Activated T-helper 17 cell treated with anti-CD3 and anti-CD28 coated beads, Interleukin-2, amount 50 U/mL, for 72 hours (primary cell): ENCODE data around the gene DUOX2. TPM values are rescaled to one million over a fixed set of nuclear protein-coding genes. Genes with fewer than 3 reads are reported as not detected.
A peak's percentile ranks its signal among the peaks of the same experiment; 100 is the strongest.

Source experiments
- ATAC-seq: fragments of 150-1000 bp; cut with Tn5 transposase; replicated peaks from 2 replicates; pipeline ENCODE4 v1.10.0; 2021; ENCODE audit warnings: mild to moderate bottlenecking, moderate library complexity
- H3K27ac Mint-ChIP-seq: one replicate; pipeline ENCODE4 v1.8.0; 2022; ENCODE audit warnings: mixed read lengths
- H3K27me3 Mint-ChIP-seq: one replicate; pipeline ENCODE4 v1.8.0; 2022; ENCODE audit warnings: mixed read lengths
- H3K36me3 Mint-ChIP-seq: one replicate; pipeline ENCODE4 v1.8.0; 2022; ENCODE audit warnings: low read depth, mild to moderate bottlenecking, mixed read lengths
- H3K4me1 Mint-ChIP-seq: one replicate; pipeline ENCODE4 v1.8.0; 2022; ENCODE audit warnings: mixed read lengths
- H3K4me3 Mint-ChIP-seq: one replicate; pipeline ENCODE4 v1.8.0; 2022; ENCODE audit warnings: mild to moderate bottlenecking, mixed read lengths
- H3K9me3 Mint-ChIP-seq: one replicate; pipeline ENCODE4 v1.8.0; 2022; ENCODE audit warnings: mixed read lengths
- total RNA-seq, 2 donors: library from RNA; stranded (reverse); gene quantifications; one replicate each; pipeline ENCODE4 v1.2.3, GENCODE V29; 2022

DUOX2 gene
- total RNA-seq, 2 donors from 2014 or later, result 0.21 TPM; not detected in 1

DNA sequence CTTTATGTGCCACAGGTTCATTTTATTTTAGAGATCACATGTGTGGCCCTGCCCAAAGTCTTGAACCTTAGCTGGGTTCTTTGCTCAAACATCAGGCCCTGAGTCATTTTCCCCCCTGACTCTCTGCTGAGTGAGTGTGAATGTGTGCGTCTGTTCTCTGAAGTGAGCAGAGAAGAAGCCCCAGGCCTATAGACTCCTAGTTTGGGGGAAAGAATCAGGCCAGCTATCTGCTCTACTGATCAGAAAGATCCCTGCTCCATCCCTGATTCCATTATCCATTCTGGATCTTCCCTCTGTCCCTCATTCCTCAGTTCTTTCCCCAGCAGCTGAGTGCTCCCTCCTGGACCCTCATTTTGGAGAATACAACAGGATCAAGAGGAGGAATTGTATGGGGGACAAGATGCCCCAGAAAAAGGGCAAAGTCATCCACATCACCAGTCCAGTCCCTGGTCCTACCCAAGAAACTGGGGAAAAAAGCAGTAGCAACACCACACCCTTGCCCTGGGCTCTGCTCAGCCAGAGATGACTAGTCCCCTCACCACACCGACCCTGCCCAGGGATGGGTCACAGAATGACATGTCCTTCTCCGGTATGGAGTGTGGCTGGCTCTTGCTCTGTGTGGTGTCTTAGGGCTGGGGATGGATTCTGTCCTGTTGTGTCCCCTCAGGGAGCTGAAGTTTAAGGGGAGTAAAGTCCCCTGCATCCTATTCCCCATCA is 19.0 kb upstream of the DUOX2 start:
- Mint-ChIP-seq H3K27me3 (peaks cover 38% of the 10 kb centered on the region), H3K27ac (no peak overlapping the region), H3K36me3 (no peaks in the 10 kb centered on the region), H3K9me3 (no peaks in the 10 kb centered on the region), H3K4me1 (no peaks in the 10 kb centered on the region), H3K4me3 (no peak overlapping the region)
- ATAC-seq, result no peak

- no peaks in the 10 kb centered on the region for H3K4me1 Mint-ChIP-seq
- peaks cover 40% of the 10 kb centered on the region for H3K27me3 Mint-ChIP-seq
Measured at GRCh38 chr15:45131510-45131909, 17.5 kb upstream of the DUOX2 start.

GRCh38 chr15:45130291-45131000 is 16.5 kb upstream of the DUOX2 start:
- Mint-ChIP-seq H3K27me3 (peaks cover 45% of the 10 kb centered on the region), H3K4me1 (no peaks in the 10 kb centered on the region), H3K36me3 (no peaks in the 10 kb centered on the region), H3K27ac (no peak overlapping the region), H3K4me3 (peak overlapping the region; percentile 14), H3K9me3 (no peaks in the 10 kb centered on the region)
- no peak for ATAC-seq

More at GRCh38 chr15:45131510-45131909, 17.5 kb upstream of the DUOX2 start:
- Mint-ChIP-seq H3K9me3 (no peaks in the 10 kb centered on the region), H3K4me3 (no peak overlapping the region), H3K27ac (no peak overlapping the region), H3K36me3 (no peaks in the 10 kb centered on the region)
- ATAC-seq, result no peak

DNA sequence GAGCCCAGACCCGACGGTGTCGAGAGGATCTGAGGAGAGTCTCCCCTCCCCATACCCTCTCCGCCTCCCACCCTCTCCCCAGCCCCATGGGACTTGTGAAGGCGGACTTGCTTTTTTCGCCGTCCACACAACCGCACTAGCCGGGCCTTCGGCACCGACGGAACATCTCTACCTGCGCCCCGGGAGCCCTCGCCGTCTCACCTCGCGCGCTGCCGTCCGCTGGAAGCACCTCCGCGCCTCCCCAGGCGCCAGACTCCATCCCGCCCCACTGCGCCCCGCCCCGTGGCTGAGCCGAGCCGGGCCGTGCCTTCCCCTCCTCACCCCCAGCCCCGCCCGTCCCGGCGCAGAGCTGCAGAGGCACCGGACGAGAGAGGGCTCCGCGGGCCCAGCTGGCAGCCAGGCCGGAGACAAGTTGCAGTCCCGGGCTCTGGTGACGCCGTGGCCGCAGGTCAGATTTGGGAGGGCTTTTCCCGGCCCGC is 15.7 kb upstream of the DUOX2 start, which contains the start of the genes DUOX1 and DUOXA1:
DUOX1 (plus strand) TSS at position 344 of the 479 bp plus-strand sequence. CDS start 1,973 bp downstream, outside the sequence.
DUOXA1 (minus strand) TSS at position 229 of the 479 bp plus-strand sequence. CDS start 6,865 bp downstream, outside the sequence.
- Mint-ChIP-seq H3K36me3 (no peaks in the 10 kb centered on the region), H3K4me3 (peak within 1 kb of the TSS; percentile 14), H3K27me3 (peaks cover 50% of the 10 kb centered on the region), H3K4me1 (no peaks in the 10 kb centered on the region), H3K9me3 (no peaks in the 10 kb centered on the region), H3K27ac (no peak within 1 kb of the TSS)
- peak; percentile 54 for ATAC-seq

DNA sequence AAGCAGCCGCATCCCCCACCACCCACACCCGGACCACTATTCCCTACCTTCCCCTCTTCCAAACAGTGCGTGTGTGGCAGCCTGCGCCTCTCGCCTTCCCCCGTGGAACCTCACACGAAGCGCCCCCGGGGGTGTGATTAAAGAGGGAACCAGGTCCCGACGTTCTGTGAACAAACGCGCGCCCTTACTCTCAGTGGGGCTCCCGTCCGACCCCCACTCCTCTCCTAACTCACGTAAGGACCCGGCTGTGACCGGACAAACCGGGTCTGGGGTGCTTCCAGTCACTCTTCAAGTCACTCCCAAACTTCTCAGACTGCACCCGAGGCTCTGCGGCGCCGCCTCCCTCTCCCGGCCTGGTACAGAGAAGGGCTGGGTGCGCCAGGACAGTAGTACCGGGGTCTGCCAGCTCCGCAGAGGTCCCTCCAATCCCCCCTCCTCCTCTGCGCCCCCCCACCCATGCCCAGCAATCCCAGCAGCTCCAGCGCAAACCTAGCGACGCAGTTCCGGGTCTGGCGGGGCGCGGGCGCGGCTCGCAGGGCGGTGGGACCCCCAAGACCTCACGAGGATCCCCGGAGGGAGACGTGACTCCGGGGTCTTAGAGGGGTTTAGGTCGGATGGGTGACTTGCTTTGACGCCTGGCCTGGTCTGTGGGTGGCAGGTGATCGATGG is 15.1 kb upstream of the DUOX2 start:
- H3K4me1 Mint-ChIP-seq, result no peaks in the 10 kb centered on the region
- ATAC-seq, result no peak
- no peaks in the 10 kb centered on the region for H3K9me3 Mint-ChIP-seq
- H3K27me3 Mint-ChIP-seq, result peaks cover 44% of the 10 kb centered on the region
- H3K27ac Mint-ChIP-seq, result no peak overlapping the region
- no peaks in the 10 kb centered on the region for H3K36me3 Mint-ChIP-seq
- peak overlapping the region; percentile 2 for H3K4me3 Mint-ChIP-seq

DNA sequence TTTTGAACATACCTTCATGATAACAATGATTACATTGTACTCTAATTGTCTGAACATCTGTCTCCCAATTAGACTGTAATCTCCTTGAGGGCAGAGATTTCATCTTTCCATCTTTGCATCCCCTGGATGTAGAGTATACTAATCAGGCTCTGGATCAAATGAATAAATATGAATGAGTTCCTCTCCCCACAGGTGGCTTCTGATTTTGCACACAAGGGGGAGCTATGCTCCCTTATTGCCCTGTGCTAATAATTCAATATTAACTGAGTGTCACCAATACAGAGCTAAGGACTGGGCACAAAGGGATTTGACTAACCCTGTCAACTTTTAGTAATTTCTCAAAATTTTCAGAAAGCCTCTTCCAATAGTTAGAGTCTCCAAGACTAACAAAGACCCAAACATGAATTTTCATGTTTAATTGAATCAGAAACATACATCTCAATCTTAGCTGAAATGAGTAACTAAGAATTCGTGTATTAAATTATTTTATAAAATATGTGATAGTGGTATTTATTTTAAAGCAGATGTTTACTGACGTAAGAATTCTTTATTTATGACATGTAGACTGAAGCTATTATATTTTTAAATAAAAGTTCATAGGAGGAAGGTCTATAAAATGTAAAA is 12.7 kb upstream of the DUOX2 start:
- Mint-ChIP-seq H3K4me3 (no peak overlapping the region), H3K36me3 (no peaks in the 10 kb centered on the region), H3K4me1 (no peaks in the 10 kb centered on the region), H3K27ac (no peak overlapping the region), H3K27me3 (peaks cover 36% of the 10 kb centered on the region), H3K9me3 (no peaks in the 10 kb centered on the region)
- peak; percentile 58 for ATAC-seq

- Mint-ChIP-seq H3K36me3 (no peaks in the 10 kb centered on the region), H3K4me1 (no peaks in the 10 kb centered on the region)
Measured at GRCh38 chr15:45123397-45123796, 9.4 kb upstream of the DUOX2 start.

GRCh38 chr15:45122719-45123118 is 8.7 kb upstream of the DUOX2 start:
- Mint-ChIP-seq H3K4me3 (no peak overlapping the region), H3K9me3 (no peaks in the 10 kb centered on the region), H3K27ac (no peak overlapping the region), H3K4me1 (peaks cover 5% of the 10 kb centered on the region), H3K27me3 (peaks cover 36% of the 10 kb centered on the region), H3K36me3 (no peaks in the 10 kb centered on the region)
- no peak for ATAC-seq

More at GRCh38 chr15:45123397-45123796, 9.4 kb upstream of the DUOX2 start:
- no peak overlapping the region for H3K27ac Mint-ChIP-seq
- peaks cover 36% of the 10 kb centered on the region for H3K27me3 Mint-ChIP-seq
- no peak overlapping the region for H3K4me3 Mint-ChIP-seq
- ATAC-seq, result no peak
- no peaks in the 10 kb centered on the region for H3K9me3 Mint-ChIP-seq

GRCh38 chr15:45121706-45122417 is 7.9 kb upstream of the DUOX2 start:
- peaks cover 40% of the 10 kb centered on the region for H3K27me3 Mint-ChIP-seq

DNA sequence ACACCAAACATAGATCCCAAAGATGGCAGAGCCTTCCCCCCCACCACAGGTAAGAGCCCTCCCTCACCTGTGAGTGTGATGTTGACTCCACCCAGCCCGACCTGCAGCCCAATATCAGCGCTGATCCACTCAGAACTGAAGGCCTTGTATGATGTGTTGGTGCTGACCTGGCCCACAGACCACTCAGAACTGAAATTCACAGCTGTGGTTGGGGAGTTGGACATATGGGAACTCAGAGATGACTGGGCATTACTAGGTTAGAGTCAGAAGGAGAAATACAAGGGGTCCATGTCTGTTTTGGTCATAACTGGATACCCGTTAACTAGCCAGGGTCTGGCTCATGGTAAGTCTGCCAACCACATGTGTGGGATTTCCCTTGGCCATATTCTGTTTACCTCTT is 7.0 kb upstream of the DUOX2 start:
- H3K27me3 Mint-ChIP-seq, result peaks cover 40% of the 10 kb centered on the region
- H3K9me3 Mint-ChIP-seq, result no peaks in the 10 kb centered on the region
- no peak for ATAC-seq
- H3K36me3 Mint-ChIP-seq, result no peaks in the 10 kb centered on the region
- H3K4me1 Mint-ChIP-seq, result peaks cover 10% of the 10 kb centered on the region
- no peak overlapping the region for H3K4me3 Mint-ChIP-seq
- no peak overlapping the region for H3K27ac Mint-ChIP-seq

More at GRCh38 chr15:45121706-45122417, 7.9 kb upstream of the DUOX2 start:
- ATAC-seq, result no peak
- H3K4me3 Mint-ChIP-seq, result no peak overlapping the region
- no peaks in the 10 kb centered on the region for H3K9me3 Mint-ChIP-seq
- H3K4me1 Mint-ChIP-seq, result peaks cover 10% of the 10 kb centered on the region
- H3K27ac Mint-ChIP-seq, result no peak overlapping the region
- no peaks in the 10 kb centered on the region for H3K36me3 Mint-ChIP-seq

DNA sequence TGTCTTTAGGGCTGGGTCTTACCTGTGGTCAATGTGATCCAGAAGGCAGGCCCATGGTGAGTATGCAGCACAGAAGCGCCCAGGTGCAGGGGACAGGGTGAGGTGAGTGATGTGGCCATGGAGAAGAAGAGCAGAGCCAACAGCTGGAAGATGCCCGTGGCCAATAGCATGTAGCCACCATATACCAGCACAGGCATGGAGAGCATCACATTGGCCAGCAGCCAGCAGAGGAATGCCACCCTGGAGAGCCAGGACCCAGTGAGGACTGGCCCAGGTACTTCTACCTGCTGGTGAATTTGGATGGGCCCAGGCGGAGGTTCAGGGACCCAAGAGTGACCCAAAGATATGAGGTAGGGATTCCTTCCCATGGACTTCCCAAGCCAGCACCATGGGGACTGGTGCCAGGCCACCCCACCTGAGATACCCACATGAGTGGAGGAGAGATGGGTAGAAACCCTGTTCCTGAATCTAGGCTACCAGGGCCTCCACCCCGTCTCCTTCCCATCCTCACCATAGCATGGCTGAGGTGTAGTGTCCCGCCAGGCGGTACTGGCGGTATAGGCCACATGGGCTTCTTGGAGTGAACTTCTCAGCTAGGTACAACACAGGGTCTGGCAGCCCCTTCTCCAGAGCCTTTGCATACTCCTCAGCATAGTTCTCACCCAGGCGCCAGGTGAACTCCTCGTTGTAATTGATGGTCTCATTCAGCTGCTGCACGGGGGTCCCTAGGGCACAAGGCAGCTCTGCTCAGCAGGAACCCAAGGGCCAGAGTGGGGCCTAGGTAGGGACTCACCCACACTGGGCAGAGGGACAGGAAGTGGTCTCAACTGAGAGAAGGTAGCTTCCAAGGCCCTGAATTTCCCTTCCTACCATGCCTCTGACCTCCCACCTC is 6.4 kb upstream of the DUOX2 start:
- no peaks in the 10 kb centered on the region for H3K36me3 Mint-ChIP-seq
- no peak overlapping the region for H3K4me3 Mint-ChIP-seq
- H3K27me3 Mint-ChIP-seq, result peaks cover 41% of the 10 kb centered on the region
- ATAC-seq, result no peak
- peaks cover 10% of the 10 kb centered on the region for H3K4me1 Mint-ChIP-seq
- no peak overlapping the region for H3K27ac Mint-ChIP-seq
- no peaks in the 10 kb centered on the region for H3K9me3 Mint-ChIP-seq

DNA sequence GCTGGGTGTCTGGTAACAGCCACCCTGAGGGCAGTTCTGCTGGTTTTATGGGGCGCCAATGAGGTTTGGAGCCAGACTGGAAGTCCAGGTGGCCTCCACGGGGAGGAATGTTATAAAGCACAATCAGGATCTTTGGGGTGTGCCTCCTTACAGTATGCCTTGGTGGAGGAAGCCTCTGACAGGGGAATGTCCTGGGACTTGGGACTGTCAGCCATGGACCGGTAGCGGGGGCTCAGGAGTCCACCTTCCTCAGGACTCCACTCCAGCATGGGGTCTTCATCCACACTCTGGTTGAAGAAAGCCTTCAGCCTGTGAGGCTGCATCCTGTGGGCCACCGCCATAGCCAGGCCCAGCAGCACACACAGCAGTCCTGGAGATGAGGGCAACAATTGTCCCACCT is 5.0 kb upstream of the DUOX2 start:
- H3K9me3 Mint-ChIP-seq, result no peaks in the 10 kb centered on the region

DNA sequence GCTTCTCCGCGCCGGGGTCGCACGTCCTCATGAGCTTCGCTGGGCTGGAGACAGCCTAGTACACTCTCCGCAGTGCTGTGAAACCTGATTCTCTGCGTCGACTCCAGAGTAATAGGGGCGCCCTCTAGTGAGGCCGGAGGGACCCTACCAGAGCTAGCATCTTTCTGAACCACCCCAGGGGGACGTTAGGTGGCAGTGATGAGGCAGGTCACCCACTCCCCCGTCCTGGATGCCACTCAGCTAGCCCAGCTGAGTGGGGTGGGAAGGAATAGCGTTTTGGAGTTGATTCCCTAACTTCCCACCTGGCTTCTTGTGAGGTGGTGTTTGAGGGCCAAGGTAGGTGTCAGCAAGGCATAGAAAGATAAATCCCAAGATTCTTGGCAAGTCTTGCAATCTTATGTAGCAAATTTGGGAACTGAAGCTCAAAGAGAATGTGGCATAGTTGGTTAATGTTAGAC is 4.2 kb upstream of the DUOX2 start:
- Mint-ChIP-seq H3K27me3 (peaks cover 53% of the 10 kb centered on the region), H3K27ac (no peak overlapping the region), H3K9me3 (no peaks in the 10 kb centered on the region), H3K4me1 (peaks cover 10% of the 10 kb centered on the region), H3K4me3 (peak overlapping the region; percentile 57), H3K36me3 (no peaks in the 10 kb centered on the region)
- ATAC-seq, result peak; percentile 98

More for the DNA sequence above, 5.0 kb upstream of the DUOX2 start:
- Mint-ChIP-seq H3K27me3 (peaks cover 46% of the 10 kb centered on the region), H3K36me3 (no peaks in the 10 kb centered on the region), H3K4me1 (peaks cover 10% of the 10 kb centered on the region), H3K4me3 (no peak overlapping the region), H3K27ac (no peak overlapping the region)
- no peak for ATAC-seq
